ENCODE data around the gene FGFBP1. TPM values are rescaled to one million over a fixed set of nuclear protein-coding genes. Genes with fewer than 3 reads are reported as not detected.

Gene FGFBP1
- total RNA-seq (1 to 10 TPM in 1 of 9 donors, not detected in 8; 1.1 TPM), polyA plus RNA-seq (not detected)
- long read RNA-seq, donor 1 = 0 reads
- long read RNA-seq, donor 2 = 0 reads
- long read RNA-seq, donor 3 = 0 reads

DNA sequence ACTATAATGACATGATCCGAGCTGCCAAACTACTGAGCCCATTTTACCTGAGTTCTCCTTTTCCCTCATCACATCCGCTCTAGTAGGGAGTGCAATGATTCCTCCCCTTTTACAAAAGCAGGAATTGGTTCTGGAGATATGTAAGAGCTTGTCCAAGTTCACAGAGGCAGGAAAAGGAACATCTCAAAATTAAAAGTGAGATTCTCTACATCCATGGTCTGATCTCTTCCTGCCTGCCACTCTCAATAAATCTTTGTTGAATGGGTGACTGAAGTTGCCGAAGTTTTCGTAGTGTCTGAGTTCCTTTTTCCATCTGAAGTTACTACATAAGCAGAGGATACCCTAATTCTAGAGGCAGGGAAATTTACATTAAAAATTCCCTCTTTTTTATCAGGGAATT, at the start of gene FGFBP1:
Gene FGFBP1, minus strand, starts transcription at position 101 of the 400 bp plus-strand sequence. CDS start 2,108 bp downstream, outside the sequence.
- no peaks in the 10 kb centered on the region for H3K9me3 ChIP-seq
- ATAC-seq (no peak), DNase-seq (no peak)
- peaks cover 0 to 9% (median 0%) of the 10 kb centered on the region in 12 donors for H3K4me1 ChIP-seq
- peaks cover 0 to 6% (median 0%) of the 10 kb centered on the region in 9 donors for H3K27me3 ChIP-seq
- TF ChIP-seq POLR2A (IDR thresholded peaks at IDR 0.05) = no peak
- TF ChIP-seq, protein P1, sequence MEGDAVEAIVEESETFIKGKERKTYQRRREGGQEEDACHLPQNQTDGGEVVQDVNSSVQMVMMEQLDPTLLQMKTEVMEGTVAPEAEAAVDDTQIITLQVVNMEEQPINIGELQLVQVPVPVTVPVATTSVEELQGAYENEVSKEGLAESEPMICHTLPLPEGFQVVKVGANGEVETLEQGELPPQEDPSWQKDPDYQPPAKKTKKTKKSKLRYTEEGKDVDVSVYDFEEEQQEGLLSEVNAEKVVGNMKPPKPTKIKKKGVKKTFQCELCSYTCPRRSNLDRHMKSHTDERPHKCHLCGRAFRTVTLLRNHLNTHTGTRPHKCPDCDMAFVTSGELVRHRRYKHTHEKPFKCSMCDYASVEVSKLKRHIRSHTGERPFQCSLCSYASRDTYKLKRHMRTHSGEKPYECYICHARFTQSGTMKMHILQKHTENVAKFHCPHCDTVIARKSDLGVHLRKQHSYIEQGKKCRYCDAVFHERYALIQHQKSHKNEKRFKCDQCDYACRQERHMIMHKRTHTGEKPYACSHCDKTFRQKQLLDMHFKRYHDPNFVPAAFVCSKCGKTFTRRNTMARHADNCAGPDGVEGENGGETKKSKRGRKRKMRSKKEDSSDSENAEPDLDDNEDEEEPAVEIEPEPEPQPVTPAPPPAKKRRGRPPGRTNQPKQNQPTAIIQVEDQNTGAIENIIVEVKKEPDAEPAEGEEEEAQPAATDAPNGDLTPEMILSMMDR (IDR thresholded peaks at IDR 0.05) = no peak
- no peaks in the 10 kb centered on the region for H3K36me3 ChIP-seq
- intact Hi-C loops (cut with DNase I) = no loop called here
- H3K4me3 ChIP-seq = no peak within 1 kb of the TSS
- WGBS, 4 donors = 73 to 77% (median 76%) methylated on average over 4 of the region's 4 CpGs
- H3K27ac ChIP-seq = no peak within 1 kb of the TSS

DNA sequence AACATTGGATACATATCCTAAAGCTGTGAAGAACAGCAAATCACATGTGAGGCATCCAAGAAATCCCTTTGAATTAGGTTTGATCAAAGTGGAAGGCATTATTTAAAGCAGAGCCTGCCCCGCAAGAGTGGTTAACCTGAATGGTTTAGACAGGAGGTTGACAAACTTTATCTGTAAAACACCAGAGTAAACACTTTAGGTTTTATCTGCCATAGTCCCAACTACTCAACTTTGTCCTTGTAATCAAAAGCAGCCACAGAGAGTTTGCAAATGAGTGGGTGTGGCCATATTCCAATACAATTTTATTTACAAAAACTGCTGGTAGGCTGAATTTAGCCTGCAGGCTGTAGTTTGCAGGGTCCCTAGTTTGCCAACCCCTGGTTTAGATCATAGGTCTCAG, 49.7 kb upstream of the FGFBP1 start:
- intact Hi-C loops (cut with DNase I) = no loop called here
- no peak overlapping the region for H3K27ac ChIP-seq
- WGBS, 4 donors = 92 to 100% (median 94%) methylated on average over 1 of the region's 1 CpG
- ATAC-seq (no peak), DNase-seq (no peak)
- peaks cover 0 to 54% (median 0%) of the 10 kb centered on the region in 9 donors for H3K36me3 ChIP-seq
- no peak for TF ChIP-seq POLR2A (IDR thresholded peaks at IDR 0.05)
- TF ChIP-seq, protein P1 (IDR thresholded peaks at IDR 0.05) = no peak
- no peaks in the 10 kb centered on the region for H3K9me3 ChIP-seq
- no peaks in the 10 kb centered on the region for H3K27me3 ChIP-seq
- H3K4me3 ChIP-seq = no peak overlapping the region
- H3K4me1 ChIP-seq = no peaks in the 10 kb centered on the region

DNA sequence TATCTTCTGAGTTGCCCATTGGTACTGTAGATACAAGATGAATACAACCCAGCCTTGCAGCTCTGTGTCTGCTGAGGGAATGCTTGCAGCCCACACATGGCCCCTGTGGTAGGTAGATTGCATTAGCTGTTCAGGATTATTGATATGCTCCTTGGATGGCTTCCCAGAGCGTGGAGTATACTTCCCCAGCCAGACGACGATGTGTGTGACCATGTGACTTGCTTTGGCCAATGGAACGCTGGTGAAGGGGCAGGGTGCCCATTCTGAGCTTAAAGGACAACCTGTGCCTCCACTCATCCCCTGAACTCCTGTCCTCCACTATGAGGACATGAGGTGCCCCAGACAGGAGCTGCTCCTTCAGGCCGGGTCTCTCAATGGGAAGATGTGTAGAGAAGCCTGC, 48.4 kb upstream of the FGFBP1 start:
- no peak for TF ChIP-seq POLR2A (IDR thresholded peaks at IDR 0.05)
- TF ChIP-seq, protein P1 (IDR thresholded peaks at IDR 0.05) = no peak
- intact Hi-C loops (cut with DNase I) = no loop called here
- Histone ChIP-seq H3K4me3 (no peak overlapping the region), H3K27me3 (no peaks in the 10 kb centered on the region), H3K27ac (no peak overlapping the region), H3K36me3 (peaks cover 0 to 61% (median 0%) of the 10 kb centered on the region in 9 donors), H3K9me3 (no peaks in the 10 kb centered on the region), H3K4me1 (no peaks in the 10 kb centered on the region)
- ATAC-seq (no peak), DNase-seq (no peak)
- WGBS, 4 donors = 60 to 73% (median 65%) methylated on average over 5 of the region's 5 CpGs

DNA sequence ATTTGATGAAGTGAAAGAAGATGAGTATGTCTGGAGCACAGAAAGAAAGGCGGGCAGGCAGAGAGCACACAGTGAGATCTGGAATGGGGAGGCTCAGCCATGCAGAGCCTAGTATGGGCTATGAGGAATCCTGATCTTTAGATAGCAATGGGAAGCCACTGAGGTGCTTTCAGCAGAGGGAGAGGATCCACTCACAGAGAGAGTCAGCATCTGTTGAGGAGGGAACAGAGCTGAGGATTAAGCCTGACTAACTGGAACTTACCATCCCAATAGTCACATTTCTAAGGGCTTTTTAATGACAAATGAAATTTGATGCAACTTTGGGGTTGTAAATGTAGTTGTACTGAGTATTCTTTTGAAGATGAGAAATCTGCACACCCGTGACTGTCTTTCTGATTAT, 45.1 kb upstream of the FGFBP1 start:
- Histone ChIP-seq H3K9me3 (no peaks in the 10 kb centered on the region), H3K36me3 (peaks cover 0 to 51% (median 0%) of the 10 kb centered on the region in 9 donors), H3K4me1 (no peaks in the 10 kb centered on the region), H3K27me3 (no peaks in the 10 kb centered on the region), H3K27ac (no peak overlapping the region), H3K4me3 (no peak overlapping the region)
- DNase-seq (no peak), ATAC-seq (no peak)
- intact Hi-C loops (cut with DNase I) = no loop called here
- TF ChIP-seq POLR2A (IDR thresholded peaks at IDR 0.05) = no peak
- TF ChIP-seq, protein P1 (IDR thresholded peaks at IDR 0.05) = no peak
- 93 to 95% (median 95%) methylated on average over 2 of the region's 2 CpGs for WGBS, 4 donors
